ENCODE data around the gene ZNF414.
A peak's percentile ranks its signal among the peaks of the same experiment; 100 is the strongest.
"Not testable (repeated sequence)": the region's sequence is repeated elsewhere in the genome, so short reads cannot be mapped to it uniquely, and the experiment has no call there.

Gene ZNF414, protein sequence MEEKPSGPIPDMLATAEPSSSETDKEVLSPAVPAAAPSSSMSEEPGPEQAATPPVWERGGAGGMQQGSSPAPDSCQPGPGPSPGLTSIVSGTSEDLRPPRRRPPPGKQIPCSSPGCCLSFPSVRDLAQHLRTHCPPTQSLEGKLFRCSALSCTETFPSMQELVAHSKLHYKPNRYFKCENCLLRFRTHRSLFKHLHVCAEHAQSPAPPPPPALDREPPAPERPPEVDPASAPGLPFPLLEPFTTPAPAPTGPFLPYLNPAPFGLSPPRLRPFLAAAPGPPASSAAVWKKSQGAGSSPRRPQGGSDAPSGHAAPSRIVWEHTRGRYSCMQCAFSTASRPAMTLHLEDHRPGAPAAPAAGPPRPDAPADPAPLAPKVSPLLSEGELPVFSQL

DNA sequence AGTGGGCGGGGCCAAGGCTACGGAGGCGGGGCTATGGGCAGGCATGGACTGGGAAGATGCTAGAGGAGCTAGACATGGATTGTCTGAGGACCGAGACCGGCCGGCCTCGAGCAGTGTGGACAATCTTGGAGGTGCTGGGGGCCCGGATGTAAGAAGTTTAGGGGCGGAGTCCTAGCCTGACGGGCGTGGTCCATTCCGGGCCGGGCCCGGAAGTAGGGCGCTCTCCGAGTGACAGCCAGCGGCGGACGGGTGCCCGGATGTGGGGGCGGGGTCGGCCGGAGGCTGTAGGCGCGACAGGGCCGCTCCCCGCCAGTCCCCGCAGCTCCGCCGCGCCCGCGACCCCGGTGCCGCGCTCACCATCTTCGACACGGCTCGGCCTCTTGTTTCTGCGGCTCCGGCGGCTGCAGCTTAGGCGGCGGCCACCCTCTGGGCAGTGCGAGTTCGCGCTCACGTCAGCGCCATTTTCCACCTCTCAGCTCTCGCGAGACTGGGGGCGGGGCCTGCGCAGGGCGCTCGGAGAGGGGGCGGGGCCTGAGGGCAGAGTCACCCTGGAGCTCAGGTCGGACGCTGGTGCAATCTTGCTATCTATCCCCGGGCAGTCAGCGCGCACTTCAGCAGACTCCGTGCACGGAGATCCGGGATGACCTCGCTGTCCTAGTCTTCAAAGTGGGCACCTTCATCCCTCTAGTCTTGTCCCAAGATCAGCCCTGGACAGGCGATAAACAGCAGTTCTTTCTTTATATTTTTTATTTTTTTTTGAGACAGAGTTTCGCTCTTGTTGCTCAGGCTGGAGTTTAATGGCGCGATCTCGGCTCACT is at the start of gene ZNF414:
TSS of gene ZNF414 (minus strand) at position 481 of the 818 bp plus-strand sequence. CDS start at position 360, 121 bp downstream.
- peak; percentile 93 for DNase-seq

- DNase-seq: no peak
Observed at GRCh38 chr19:8561075-8561764, 47.3 kb upstream of the ZNF414 start.

DNA sequence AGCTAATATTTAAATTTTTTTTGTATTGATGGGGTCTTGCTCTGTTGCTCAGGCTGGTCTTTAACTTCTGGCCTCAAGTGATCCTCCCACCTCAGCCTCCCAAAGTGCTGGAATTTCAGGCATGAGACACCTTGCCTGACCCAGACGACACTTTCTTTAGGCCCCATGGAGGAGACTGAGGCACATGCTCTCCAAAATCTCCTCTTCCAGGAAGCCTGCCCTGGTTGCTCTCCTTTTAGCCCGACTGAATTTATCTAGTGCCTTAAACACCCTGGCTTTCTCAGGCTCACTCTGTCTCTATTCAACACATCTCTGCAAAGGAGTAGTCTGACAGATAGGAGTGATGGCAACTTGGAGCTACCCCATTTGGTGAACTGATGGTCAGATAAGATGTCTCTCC is 44.4 kb upstream of the ZNF414 start:
- no peak for DNase-seq

GRCh38 chr19:8557642-8558238 is 43.8 kb upstream of the ZNF414 start:
- DNase-seq: no peak

GRCh38 chr19:8553729-8554128 is 39.8 kb upstream of the ZNF414 start:
- not testable (repeated sequence) for DNase-seq

DNA sequence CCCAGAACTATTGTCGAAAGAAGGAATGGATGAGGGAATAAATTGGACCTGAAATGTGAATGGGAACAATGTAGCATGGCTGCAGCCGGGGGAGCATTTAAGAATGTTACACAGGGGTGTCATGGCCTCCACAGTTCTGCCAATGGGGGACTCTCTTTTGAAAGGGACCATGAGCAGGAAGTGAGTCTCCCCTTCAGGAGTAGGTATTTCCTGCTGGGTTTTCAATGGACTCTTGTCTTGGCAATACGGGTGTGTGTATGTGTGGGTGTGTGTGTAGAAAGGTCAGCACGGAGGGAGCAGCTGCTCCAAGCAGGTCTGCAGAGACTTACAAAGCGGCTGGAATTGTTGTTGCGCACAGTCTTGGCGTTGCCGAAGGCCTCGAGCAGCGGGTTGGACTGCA is 38.8 kb upstream of the ZNF414 start:
- peak; percentile 28 for DNase-seq

- DNase-seq: no peak
Observed at GRCh38 chr19:8550070-8550469, 36.1 kb upstream of the ZNF414 start.

GRCh38 chr19:8545743-8546142 is 31.8 kb upstream of the ZNF414 start:
- no peak for DNase-seq

DNA sequence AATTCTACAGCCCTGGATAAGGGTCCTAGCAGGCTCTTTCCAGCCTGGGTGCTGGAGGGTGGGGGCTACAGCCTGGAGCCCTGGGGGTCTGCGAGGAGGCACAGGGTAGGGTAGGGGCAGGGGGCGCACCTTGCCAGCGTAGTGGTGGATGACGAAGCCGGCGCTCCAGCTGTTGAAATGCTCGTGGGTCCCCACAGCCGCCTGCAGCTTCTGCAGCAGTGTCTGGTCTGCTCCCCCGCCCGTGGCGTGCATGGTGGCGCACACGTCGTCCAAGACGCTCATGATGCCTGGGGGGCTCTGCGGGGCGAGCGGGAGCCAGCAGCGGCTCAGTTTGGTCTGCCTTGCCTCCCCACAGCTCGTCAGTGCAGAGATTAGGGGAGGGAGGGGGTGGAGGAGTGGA is 30.2 kb upstream of the ZNF414 start:
- no peak for DNase-seq

- DNase-seq: no peak
Observed at GRCh38 chr19:8539621-8540149, 25.7 kb upstream of the ZNF414 start.

DNA sequence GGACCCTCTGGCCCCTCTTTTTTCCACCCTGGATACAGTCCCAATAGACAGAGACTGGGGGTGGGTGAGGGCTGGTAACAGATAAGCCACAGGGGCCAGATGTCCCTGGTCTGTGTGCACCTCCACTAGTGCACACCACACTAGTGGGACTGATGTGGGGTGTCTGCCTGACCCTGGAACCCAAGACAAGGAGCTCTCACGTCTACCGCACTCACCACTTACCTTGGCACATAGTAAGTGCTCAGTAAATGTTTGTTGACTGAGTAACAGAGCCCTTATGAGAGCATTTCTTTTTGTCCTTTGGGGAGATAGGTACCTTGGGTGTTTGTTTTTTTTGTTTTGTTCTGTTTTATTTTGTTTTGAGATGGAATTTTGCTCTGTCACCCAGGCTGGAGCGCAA is 23.1 kb upstream of the ZNF414 start:
- no peak for DNase-seq

- no peak for DNase-seq
Observed at GRCh38 chr19:8536282-8536681, 22.3 kb upstream of the ZNF414 start.

GRCh38 chr19:8532225-8532624 is 18.3 kb upstream of the ZNF414 start:
- DNase-seq: no peak

- DNase-seq: no peak
Observed at GRCh38 chr19:8531470-8531869, 17.5 kb upstream of the ZNF414 start.

DNA sequence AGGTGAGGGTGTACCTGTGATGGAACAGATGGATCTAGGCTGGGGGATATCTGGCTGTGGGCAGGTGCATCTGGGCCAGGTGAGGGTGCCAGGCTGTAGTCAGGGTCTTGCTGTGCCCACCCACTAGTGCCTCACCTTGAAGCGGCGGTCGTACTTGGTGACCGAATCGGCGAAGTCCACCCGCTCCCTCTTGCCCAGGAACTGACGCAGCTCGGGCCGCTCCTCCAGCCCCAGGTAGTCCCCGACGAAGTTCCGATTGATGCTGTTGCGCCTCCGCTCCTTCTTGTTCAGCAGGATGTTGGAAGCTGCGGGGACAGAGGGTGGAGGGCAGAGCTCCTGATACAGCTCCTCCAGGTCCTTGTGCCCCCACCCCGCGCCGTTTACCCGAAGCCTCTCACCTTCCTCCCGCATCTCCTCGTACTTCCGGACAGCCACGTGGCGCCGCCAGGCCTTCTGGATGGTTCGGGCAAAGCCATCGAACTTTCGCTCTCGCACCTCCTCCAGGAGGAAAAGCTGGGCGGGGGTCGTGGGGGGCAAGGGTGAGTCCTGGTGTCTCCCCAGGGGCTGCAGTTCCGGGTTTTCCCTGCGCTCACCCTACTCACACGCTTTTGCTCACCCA is 16.2 kb upstream of the ZNF414 start:
- DNase-seq: no peak

DNA sequence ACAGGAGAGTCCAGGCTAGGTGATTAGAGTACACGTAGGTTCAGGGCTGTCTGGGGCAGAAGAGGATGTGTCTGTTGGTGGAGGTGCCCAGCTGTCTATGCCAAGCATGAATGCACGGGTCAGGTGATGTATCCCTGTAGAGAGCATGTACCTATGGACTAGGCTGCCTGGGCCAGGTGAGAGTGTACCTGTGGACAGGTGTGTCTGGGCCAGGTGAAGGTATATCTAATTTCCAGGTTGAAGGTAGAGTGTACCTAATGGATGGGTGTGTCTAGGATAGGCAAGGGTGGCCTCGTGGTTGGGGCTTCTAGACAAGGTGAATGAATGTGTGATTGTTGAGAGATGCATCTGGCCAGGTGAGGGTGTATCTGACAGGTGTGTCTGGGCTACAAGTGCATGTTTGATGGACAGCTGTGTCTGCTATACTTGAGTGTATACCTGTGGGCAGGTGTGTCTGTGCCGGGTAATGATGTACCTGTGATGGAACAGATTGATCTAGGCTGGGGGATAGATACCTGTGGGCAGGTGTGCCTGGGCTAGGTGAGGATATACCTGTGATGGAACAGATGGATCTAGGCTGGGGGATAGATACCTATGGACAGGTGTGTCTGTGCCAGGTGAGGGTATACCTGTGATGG is 15.5 kb upstream of the ZNF414 start:
- no peak for DNase-seq

DNA sequence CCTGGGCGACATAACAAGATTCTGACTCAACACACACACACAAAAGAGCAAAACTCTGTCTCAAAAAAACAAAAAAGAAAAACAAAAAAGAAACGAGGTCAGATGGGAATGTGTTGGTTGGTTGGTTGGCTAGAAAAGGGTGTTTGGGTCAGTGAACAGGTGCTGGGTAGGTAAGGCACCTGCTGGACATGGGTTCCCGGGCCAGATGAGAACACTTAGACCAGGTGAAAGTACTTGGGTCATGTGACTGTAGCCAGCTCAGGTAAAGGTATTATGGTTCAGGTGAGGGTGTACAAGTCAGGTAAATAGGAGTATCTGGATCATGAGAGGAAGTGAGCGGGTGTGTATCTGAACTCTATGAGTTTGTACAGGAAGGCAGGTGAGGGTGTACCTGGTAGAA is 14.5 kb upstream of the ZNF414 start:
- DNase-seq: no peak

GRCh38 chr19:8526345-8527091 is 12.6 kb upstream of the ZNF414 start:
- DNase-seq: no peak

DNA sequence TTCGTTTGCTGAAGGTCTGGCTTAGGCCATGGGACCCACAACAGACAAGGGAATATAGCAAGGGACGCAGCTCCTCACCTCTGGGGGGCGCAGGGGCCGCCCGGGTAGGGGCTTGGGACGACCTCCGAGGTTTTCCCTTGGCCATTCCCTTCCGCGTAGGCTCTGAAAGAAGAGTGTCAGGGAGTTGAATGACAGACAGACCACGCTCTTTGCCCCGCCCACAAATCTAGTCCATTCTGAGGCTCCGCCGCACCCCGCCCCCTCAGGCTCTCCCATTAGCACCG is 11.4 kb upstream of the ZNF414 start:
- no peak for DNase-seq

GRCh38 chr19:8519388-8519787 is 5.4 kb upstream of the ZNF414 start:
- DNase-seq: no peak

- DNase-seq: no peak
Observed at GRCh38 chr19:8518536-8518935, 4.6 kb upstream of the ZNF414 start.
